Hepatocyte (in vitro differentiated cells): Measurements from ENCODE around the gene RND2.

Experiments
- CTCF ChIP-seq: fragments of 200-600 bp; sonication (generic); IDR thresholded peaks from 2 replicates; pipeline ENCODE4 v1.5.1; 2016; ENCODE audit warnings: antibody characterized with exemption, mild to moderate bottlenecking; ENCODE audit not compliant: poor library complexity
- EZH2 ChIP-seq: fragments of 200-600 bp; sonication (generic); IDR thresholded peaks from 2 replicates; pipeline ENCODE4 v1.6.1; 2016; ENCODE audit warnings: antibody characterized with exemption, mild to moderate bottlenecking, borderline replicate concordance
- EZH2phosphoT487 ChIP-seq: fragments of 200-600 bp; sonication (generic); IDR thresholded peaks from one replicate; pipeline ENCODE4 v1.6.1; 2018; ENCODE audit warnings: antibody characterized with exemption, mild to moderate bottlenecking, low read depth, moderate library complexity; ENCODE audit not compliant: unreplicated experiment, severe bottlenecking

DNA sequence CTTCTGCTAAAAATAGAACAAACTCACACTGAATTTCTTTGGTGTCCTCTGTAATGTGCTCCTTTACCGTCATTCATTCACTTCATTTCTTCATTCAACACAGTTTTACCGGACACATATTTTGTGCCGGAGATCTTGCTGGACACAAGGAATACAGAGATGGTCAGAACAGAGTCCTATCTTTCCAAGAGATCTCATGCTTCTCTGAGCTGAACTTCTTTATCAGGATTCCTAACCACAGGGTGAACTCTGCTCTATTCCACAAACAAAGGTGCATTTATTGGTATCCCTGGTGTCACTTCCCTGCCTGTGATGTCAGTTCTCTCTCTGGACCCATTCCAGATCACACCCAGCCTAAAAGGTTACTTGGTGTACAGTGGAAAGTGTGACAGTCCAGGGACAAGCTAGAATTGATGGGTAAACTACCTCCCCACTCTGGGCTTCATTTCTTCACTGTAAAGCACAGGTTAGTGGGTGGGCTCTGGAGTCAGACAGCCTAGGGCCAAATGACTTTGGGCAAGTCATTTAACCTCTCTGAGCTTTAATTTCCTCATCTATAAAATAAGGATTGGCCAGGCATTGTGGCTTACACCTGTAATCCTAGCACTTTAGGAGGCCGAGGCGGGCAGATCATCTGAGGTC is 14.2 kb upstream of the RND2 start:
- TF ChIP-seq CTCF (no peak), EZH2 (no peak), EZH2phosphoT487 (no peak)
